ENCODE measurements around the gene PGM2L1. TPM values are rescaled to one million over a fixed set of nuclear protein-coding genes. Genes with fewer than 3 reads are reported as not detected.

The PGM2L1 gene
- total and polyA plus RNA-seq, 2 of the 13 experiments (the other 11 are each of a cell fraction or from before 2014, with no cell fraction given): 0.57 to 1.2 TPM

DNA sequence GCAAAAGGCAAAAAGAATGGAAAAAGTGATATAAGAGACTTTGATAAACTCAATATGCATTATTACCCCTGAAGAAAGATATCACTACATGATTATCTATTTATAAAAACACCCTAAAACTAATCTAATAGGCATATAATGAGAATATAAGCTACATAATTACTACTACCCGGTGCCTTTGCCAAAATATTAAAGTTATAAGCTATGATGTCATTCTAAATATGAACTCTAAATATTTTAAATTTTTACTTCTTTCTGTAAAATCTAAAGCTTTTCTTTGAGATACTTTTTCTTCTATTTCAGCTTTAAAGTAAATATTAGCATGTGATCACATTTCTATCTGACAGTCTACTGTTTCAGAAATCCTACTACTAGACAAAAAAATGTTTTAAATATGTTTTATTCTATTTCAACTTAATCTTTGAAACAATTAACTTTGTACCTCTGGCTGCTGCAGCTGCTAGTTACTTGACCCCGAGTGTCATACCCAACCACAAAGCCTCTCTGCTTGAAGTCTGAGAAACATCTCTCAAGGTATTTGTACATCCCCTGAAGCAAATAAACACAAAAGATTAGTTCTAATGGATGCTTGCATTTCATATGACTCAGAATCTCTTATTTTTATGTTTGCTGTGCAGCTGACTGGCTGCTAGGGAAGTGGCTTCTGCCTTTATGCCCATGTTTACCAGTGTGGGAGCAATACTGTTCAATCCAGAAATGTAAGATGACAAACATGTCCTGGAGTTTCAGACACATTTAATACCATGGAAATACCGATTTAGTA, 26.8 kb downstream of the PGM2L1 start:
- H3K4me2 ChIP-seq (ENCODE audit: low read depth, low read length): no peak overlapping the region
- no peak for ATAC-seq
- H3K79me2 ChIP-seq (ENCODE audit: insufficient read depth, low read length): no peaks in the 10 kb centered on the region
- no peak overlapping the region for H3K27ac ChIP-seq (ENCODE audit: extremely low read length, insufficient read depth, low read length)
- intact Hi-C loops (cut with micrococcal nuclease; ENCODE audit: unreplicated experiment) (no loop called here), in situ Hi-C loops (cut with HindIII; ENCODE audit: extremely low pct_ligation_motif_present, low pct_unique_long_range_greater_than_20kb) (no loop called here)
- H2AFZ ChIP-seq (ENCODE audit: low read length): no peak overlapping the region
- WGBS (ENCODE audit: low lambda C conversion rate): 32% methylated on average over 3 of the region's 3 CpGs
- BruUV-seq (replicated peaks): no TSS peak
- no peak for FAIRE-seq
- peak; percentile 60 for TF ChIP-seq ATF7 (IDR thresholded peaks at IDR 0.05)
- no peak for TF ChIP-seq ATF7 (CRISPR knock-in tag; IDR thresholded peaks at IDR 0.05)
- TF ChIP-seq HMG20B (CRISPR knock-in tag; conservative IDR thresholded peaks at IDR 0.05): no peak
- H3K9me3 ChIP-seq (ENCODE audit: low read length): no peaks in the 10 kb centered on the region
- peaks cover 5% of the 10 kb centered on the region for H3K4me1 ChIP-seq (ENCODE audit: insufficient read depth, low read length)
- H3K9ac ChIP-seq (ENCODE audit: insufficient read depth, low read depth, low read length): no peak overlapping the region
- H3K4me3 ChIP-seq (replicated peaks in 1 of 3; ENCODE audit: insufficient read depth in 1 of 3, low read depth in 2 of 3, low read length in 3 of 3): no peak overlapping the region
- no peaks in the 10 kb centered on the region for H4K20me1 ChIP-seq (ENCODE audit: insufficient read depth, low read length)
- ChIA-PET CTCF (ENCODE audit: low intra/inter-chr PET ratio, low total read pairs) (no interaction called here), POLR2A (no interaction called here)
- DNase-seq (ENCODE audit: low spot score): no peak
- H3K27me3 ChIP-seq (ENCODE audit: control insufficient read depth in 1 of 2, insufficient read depth in 2 of 2, low read length in 2 of 2): no peaks in the 10 kb centered on the region
- H3K36me3 ChIP-seq (replicated peaks in 1 of 2; ENCODE audit: control insufficient read depth in 1 of 2, insufficient read depth in 2 of 2, low read length in 2 of 2): no peaks in the 10 kb centered on the region

GRCh38 chr11:74370123-74370522, 28.1 kb downstream of the PGM2L1 start:
- no peaks in the 10 kb centered on the region for H3K79me2 ChIP-seq (ENCODE audit: insufficient read depth, low read length)
- H3K9me3 ChIP-seq (ENCODE audit: low read length): no peaks in the 10 kb centered on the region
- no TSS peak for BruUV-seq (replicated peaks)
- ATAC-seq (no peak), DNase-seq (ENCODE audit: low spot score) (no peak), FAIRE-seq (no peak)
- no peaks in the 10 kb centered on the region for H3K36me3 ChIP-seq (replicated peaks in 1 of 2; ENCODE audit: control insufficient read depth in 1 of 2, insufficient read depth in 2 of 2, low read length in 2 of 2)
- ChIA-PET CTCF (ENCODE audit: low intra/inter-chr PET ratio, low total read pairs) (no interaction called here), POLR2A (no interaction called here)
- H3K4me1 ChIP-seq (ENCODE audit: insufficient read depth, low read length): peaks cover 5% of the 10 kb centered on the region
- H3K4me2 ChIP-seq (ENCODE audit: low read depth, low read length): no peak overlapping the region
- H3K9ac ChIP-seq (ENCODE audit: insufficient read depth, low read depth, low read length): no peak overlapping the region
- in situ Hi-C loops (cut with HindIII; ENCODE audit: extremely low pct_ligation_motif_present, low pct_unique_long_range_greater_than_20kb) (no loop called here), intact Hi-C loops (cut with micrococcal nuclease; ENCODE audit: unreplicated experiment) (no loop called here)
- 91% methylated on average over 2 of the region's 2 CpGs for WGBS (ENCODE audit: low lambda C conversion rate)
- H2AFZ ChIP-seq (ENCODE audit: low read length): no peak overlapping the region
- no peak overlapping the region for H3K27ac ChIP-seq (ENCODE audit: extremely low read length, insufficient read depth, low read length)
- H3K27me3 ChIP-seq (ENCODE audit: control insufficient read depth in 1 of 2, insufficient read depth in 2 of 2, low read length in 2 of 2): no peaks in the 10 kb centered on the region
- H3K4me3 ChIP-seq (replicated peaks in 1 of 3; ENCODE audit: insufficient read depth in 1 of 3, low read depth in 2 of 3, low read length in 3 of 3): no peak overlapping the region
- no peaks in the 10 kb centered on the region for H4K20me1 ChIP-seq (ENCODE audit: insufficient read depth, low read length)
- TF ChIP-seq SRY (CRISPR knock-in tag; IDR thresholded peaks at IDR 0.05) (no peak), PBX3 (CRISPR knock-in tag; IDR thresholded peaks at IDR 0.05; ENCODE audit: borderline replicate concordance) (no peak), HNRNPH1 (optimal IDR thresholded peaks at IDR 0.05; ENCODE audit: low read depth, low read length) (no peak), ZNF749 (CRISPR knock-in tag; IDR thresholded peaks at IDR 0.05; ENCODE audit: borderline replicate concordance) (no peak), PLSCR1 (CRISPR knock-in tag; IDR thresholded peaks at IDR 0.05; ENCODE audit: borderline replicate concordance) (no peak), PHF8 (CRISPR knock-in tag; IDR thresholded peaks at IDR 0.05) (no peak), ZNF329 (CRISPR knock-in tag; IDR thresholded peaks at IDR 0.05; ENCODE audit: low read depth) (no peak), SMYD3 (CRISPR knock-in tag; IDR thresholded peaks at IDR 0.05) (no peak), POLR2AphosphoS5 (IDR thresholded peaks at IDR 0.05; ENCODE audit: low read depth, low read length) (no peak), ZNF672 (CRISPR knock-in tag; IDR thresholded peaks at IDR 0.05) (no peak), ZNF569 (CRISPR knock-in tag; IDR thresholded peaks at IDR 0.05; ENCODE audit: borderline replicate concordance) (no peak), ZNF33B (CRISPR knock-in tag; IDR thresholded peaks at IDR 0.05) (no peak), ZNF589 (CRISPR knock-in tag; conservative IDR thresholded peaks at IDR 0.05) (no peak)
- TF ChIP-seq, protein P1, sequence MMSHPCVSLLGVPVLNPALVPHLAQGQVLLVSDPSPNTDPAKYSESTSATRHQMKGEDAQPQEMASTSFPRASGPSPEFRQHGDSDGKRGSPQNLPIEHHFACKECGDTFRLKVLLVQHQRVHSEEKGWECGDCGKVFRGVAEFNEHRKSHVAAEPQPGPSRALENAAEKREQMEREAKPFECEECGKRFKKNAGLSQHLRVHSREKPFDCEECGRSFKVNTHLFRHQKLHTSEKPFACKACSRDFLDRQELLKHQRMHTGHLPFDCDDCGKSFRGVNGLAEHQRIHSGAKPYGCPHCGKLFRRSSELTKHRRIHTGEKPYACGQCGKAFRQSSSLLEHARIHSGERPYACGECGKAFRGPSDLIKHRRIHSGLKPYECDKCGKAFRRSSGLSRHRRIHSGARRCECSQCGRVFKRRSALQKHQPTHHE (CRISPR knock-in tag; IDR thresholded peaks at IDR 0.05; ENCODE audit: borderline replicate concordance): no peak
